ENCODE data around the gene LSM14A.

LSM14A gene

GRCh38 chr19:34228762-34229161 is 56.5 kb downstream of the LSM14A start:
- TF ChIP-seq, protein P1, sequence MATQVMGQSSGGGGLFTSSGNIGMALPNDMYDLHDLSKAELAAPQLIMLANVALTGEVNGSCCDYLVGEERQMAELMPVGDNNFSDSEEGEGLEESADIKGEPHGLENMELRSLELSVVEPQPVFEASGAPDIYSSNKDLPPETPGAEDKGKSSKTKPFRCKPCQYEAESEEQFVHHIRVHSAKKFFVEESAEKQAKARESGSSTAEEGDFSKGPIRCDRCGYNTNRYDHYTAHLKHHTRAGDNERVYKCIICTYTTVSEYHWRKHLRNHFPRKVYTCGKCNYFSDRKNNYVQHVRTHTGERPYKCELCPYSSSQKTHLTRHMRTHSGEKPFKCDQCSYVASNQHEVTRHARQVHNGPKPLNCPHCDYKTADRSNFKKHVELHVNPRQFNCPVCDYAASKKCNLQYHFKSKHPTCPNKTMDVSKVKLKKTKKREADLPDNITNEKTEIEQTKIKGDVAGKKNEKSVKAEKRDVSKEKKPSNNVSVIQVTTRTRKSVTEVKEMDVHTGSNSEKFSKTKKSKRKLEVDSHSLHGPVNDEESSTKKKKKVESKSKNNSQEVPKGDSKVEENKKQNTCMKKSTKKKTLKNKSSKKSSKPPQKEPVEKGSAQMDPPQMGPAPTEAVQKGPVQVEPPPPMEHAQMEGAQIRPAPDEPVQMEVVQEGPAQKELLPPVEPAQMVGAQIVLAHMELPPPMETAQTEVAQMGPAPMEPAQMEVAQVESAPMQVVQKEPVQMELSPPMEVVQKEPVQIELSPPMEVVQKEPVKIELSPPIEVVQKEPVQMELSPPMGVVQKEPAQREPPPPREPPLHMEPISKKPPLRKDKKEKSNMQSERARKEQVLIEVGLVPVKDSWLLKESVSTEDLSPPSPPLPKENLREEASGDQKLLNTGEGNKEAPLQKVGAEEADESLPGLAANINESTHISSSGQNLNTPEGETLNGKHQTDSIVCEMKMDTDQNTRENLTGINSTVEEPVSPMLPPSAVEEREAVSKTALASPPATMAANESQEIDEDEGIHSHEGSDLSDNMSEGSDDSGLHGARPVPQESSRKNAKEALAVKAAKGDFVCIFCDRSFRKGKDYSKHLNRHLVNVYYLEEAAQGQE (IDR thresholded peaks at IDR 0.05; ENCODE audit: insufficient replicate concordance, low read depth): no peak
- TF ChIP-seq, protein P2, sequence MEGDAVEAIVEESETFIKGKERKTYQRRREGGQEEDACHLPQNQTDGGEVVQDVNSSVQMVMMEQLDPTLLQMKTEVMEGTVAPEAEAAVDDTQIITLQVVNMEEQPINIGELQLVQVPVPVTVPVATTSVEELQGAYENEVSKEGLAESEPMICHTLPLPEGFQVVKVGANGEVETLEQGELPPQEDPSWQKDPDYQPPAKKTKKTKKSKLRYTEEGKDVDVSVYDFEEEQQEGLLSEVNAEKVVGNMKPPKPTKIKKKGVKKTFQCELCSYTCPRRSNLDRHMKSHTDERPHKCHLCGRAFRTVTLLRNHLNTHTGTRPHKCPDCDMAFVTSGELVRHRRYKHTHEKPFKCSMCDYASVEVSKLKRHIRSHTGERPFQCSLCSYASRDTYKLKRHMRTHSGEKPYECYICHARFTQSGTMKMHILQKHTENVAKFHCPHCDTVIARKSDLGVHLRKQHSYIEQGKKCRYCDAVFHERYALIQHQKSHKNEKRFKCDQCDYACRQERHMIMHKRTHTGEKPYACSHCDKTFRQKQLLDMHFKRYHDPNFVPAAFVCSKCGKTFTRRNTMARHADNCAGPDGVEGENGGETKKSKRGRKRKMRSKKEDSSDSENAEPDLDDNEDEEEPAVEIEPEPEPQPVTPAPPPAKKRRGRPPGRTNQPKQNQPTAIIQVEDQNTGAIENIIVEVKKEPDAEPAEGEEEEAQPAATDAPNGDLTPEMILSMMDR (IDR thresholded peaks at IDR 0.05; ENCODE audit: insufficient read depth, low read length): no peak
- no peak for TF ChIP-seq GABPA (IDR thresholded peaks at IDR 0.05; ENCODE audit: low read depth)
- no peak for TF ChIP-seq POLR2AphosphoS5 (IDR thresholded peaks at IDR 0.05; ENCODE audit: low read depth)
- no peak for TF ChIP-seq SPI1 (IDR thresholded peaks at IDR 0.05; ENCODE audit: borderline replicate concordance, low read depth)
- H3K27me3 ChIP-seq (ENCODE audit: insufficient read depth, poor library complexity, severe bottlenecking): no peaks in the 10 kb centered on the region
- H3K27ac ChIP-seq (replicated peaks): no peak overlapping the region
- DNase-seq (ENCODE audit: low read depth in 1 of 2, low spot score in 1 of 2): no peak
- no peak overlapping the region for H3K4me3 ChIP-seq (replicated peaks; ENCODE audit: insufficient read depth, low read length)

DNA sequence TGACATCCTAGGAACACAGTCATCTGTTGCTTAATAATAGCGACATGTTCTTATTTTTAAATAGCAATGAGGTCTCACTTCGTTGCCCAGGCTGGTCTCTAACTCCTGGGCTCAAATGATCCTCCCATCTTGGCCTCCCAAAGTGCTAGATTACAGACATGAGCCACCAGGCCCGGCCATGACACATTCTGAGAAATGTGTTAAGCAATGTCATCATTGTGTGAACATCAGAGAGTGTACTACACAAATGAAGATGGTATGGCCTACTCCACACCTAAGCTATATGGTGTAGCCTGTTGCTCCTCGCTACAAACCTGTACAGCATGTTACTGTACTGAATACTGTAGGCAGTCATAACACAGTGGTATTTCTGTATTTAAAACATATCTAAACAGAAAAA is 57.4 kb downstream of the LSM14A start:
- Histone ChIP-seq H3K27me3 (ENCODE audit: insufficient read depth, poor library complexity, severe bottlenecking) (no peaks in the 10 kb centered on the region), H3K4me3 (replicated peaks; ENCODE audit: insufficient read depth, low read length) (no peak overlapping the region), H3K27ac (replicated peaks) (no peak overlapping the region)
- TF ChIP-seq, protein P2 (IDR thresholded peaks at IDR 0.05; ENCODE audit: insufficient read depth, low read length): no peak
- TF ChIP-seq, protein P1 (IDR thresholded peaks at IDR 0.05; ENCODE audit: insufficient replicate concordance, low read depth): no peak
- TF ChIP-seq POLR2AphosphoS5 (IDR thresholded peaks at IDR 0.05; ENCODE audit: low read depth): no peak
- TF ChIP-seq GABPA (IDR thresholded peaks at IDR 0.05; ENCODE audit: low read depth): no peak
- TF ChIP-seq SPI1 (IDR thresholded peaks at IDR 0.05; ENCODE audit: borderline replicate concordance, low read depth): no peak
- DNase-seq (ENCODE audit: low read depth in 1 of 2, low spot score in 1 of 2): no peak

- Histone ChIP-seq H3K27ac (replicated peaks) (no peak overlapping the region), H3K4me3 (replicated peaks; ENCODE audit: insufficient read depth, low read length) (no peak overlapping the region), H3K27me3 (ENCODE audit: insufficient read depth, poor library complexity, severe bottlenecking) (no peaks in the 10 kb centered on the region)
- TF ChIP-seq, protein P2 (IDR thresholded peaks at IDR 0.05; ENCODE audit: insufficient read depth, low read length): no peak
- TF ChIP-seq GABPA (IDR thresholded peaks at IDR 0.05; ENCODE audit: low read depth) (no peak), SPI1 (IDR thresholded peaks at IDR 0.05; ENCODE audit: borderline replicate concordance, low read depth) (no peak), POLR2AphosphoS5 (IDR thresholded peaks at IDR 0.05; ENCODE audit: low read depth) (no peak)
- TF ChIP-seq, protein P1 (IDR thresholded peaks at IDR 0.05; ENCODE audit: insufficient replicate concordance, low read depth): no peak
- no peak for DNase-seq (ENCODE audit: low read depth in 1 of 2, low spot score in 1 of 2)
These were observed 58.5 kb downstream of the LSM14A start for GRCh38 chr19:34230820-34231219.
